Mesenchymal stem cell (in vitro differentiated cells and primary cell): ENCODE measurements around the gene LDLRAP1.

ENCODE experiments used
- DNase-seq: peaks from one replicate; pipeline ENCODE4 v3.0.0-alpha.2; 2013
- H2AFZ ChIP-seq: one replicate; pipeline ENCODE4 v1.6.1; 2013; ENCODE audit warnings: low read depth, mild to moderate bottlenecking, control low read depth, inconsistent platforms, low read length, moderate library complexity
- H2AK5ac ChIP-seq: 2 replicates; pipeline ENCODE4 v1.6.1; 2013; ENCODE audit warnings: low read length, moderate library complexity, mild to moderate bottlenecking, inconsistent platforms; ENCODE audit not compliant: severe bottlenecking
- H2BK120ac ChIP-seq: one replicate; pipeline ENCODE4 v1.6.1; 2013; ENCODE audit warnings: low read depth, mild to moderate bottlenecking, inconsistent platforms, low read length, moderate library complexity
- H2BK12ac ChIP-seq, 2 experiments: one replicate each; pipeline ENCODE4 v1.6.1; 2013; ENCODE audit warnings: inconsistent platforms in 2 of 2, low read length in 2 of 2, mild to moderate bottlenecking in 2 of 2, moderate library complexity in 2 of 2, control low read depth in 1 of 2
- H2BK15ac ChIP-seq: one replicate; pipeline ENCODE4 v1.6.1; 2013; ENCODE audit warnings: mild to moderate bottlenecking, low read depth, inconsistent platforms; ENCODE audit not compliant: poor library complexity, severe bottlenecking
- H2BK5ac ChIP-seq: 2 replicates; pipeline ENCODE4 v1.6.1; 2013; ENCODE audit warnings: low read depth, mild to moderate bottlenecking, low read length, control low read depth, inconsistent platforms; ENCODE audit not compliant: poor library complexity, severe bottlenecking
- H3K14ac ChIP-seq, 2 experiments: one replicate each; pipeline ENCODE4 v1.6.1; 2013; ENCODE audit warnings: inconsistent platforms in 2 of 2, low read length in 2 of 2, control low read depth in 1 of 2, mild to moderate bottlenecking in 1 of 2, moderate library complexity in 1 of 2
- H3K18ac ChIP-seq, 2 experiments: one replicate each; pipeline ENCODE4 v1.6.1; 2013; ENCODE audit warnings: inconsistent platforms in 2 of 2, low read length in 2 of 2, control low read depth in 1 of 2, low read depth in 1 of 2, mild to moderate bottlenecking in 1 of 2
- H3K23ac ChIP-seq, 2 experiments: one replicate each; pipeline ENCODE4 v1.6.1; 2013; ENCODE audit warnings: inconsistent platforms in 2 of 2, low read length in 2 of 2, mild to moderate bottlenecking in 2 of 2, moderate library complexity in 2 of 2, control low read depth in 1 of 2
- H3K27ac ChIP-seq: 2 replicates; pipeline ENCODE4 v1.5.1; 2013; ENCODE audit warnings: mild to moderate bottlenecking, moderate library complexity, low read length, control low read depth, inconsistent platforms; ENCODE audit not compliant: poor library complexity, severe bottlenecking
- H3K27me3 ChIP-seq, 2 experiments: 2 replicates each; pipeline versions ENCODE4 v1.6.1 to v1.7.0; 2013; ENCODE audit warnings: low read length in 2 of 2, mild to moderate bottlenecking in 2 of 2, moderate library complexity in 2 of 2, control low read depth in 1 of 2, inconsistent platforms in 1 of 2; ENCODE audit not compliant: control insufficient read depth in 1 of 2, insufficient read depth in 1 of 2
- H3K36me3 ChIP-seq, 2 experiments: 2 replicates each; pipeline versions ENCODE4 v1.6.1 to v1.7.0; 2013; ENCODE audit warnings: low read length in 2 of 2, control low read depth in 1 of 2, inconsistent platforms in 1 of 2, low read depth in 1 of 2, mild to moderate bottlenecking in 1 of 2; ENCODE audit not compliant: insufficient read depth in 2 of 2, control insufficient read depth in 1 of 2
- H3K4ac ChIP-seq, 2 experiments: one replicate each; pipeline ENCODE4 v1.6.1; 2013; ENCODE audit warnings: inconsistent platforms in 2 of 2, low read length in 2 of 2, mild to moderate bottlenecking in 2 of 2, moderate library complexity in 2 of 2, control low read depth in 1 of 2, low read depth in 1 of 2
- H3K4me1 ChIP-seq: 2 replicates; pipeline ENCODE4 v1.6.1; 2013; ENCODE audit warnings: low read depth, low read length, control low read depth; ENCODE audit not compliant: control insufficient read depth, insufficient read depth
- H3K4me2 ChIP-seq: 2 replicates; pipeline ENCODE4 v1.6.1; 2013; ENCODE audit warnings: low read length, mild to moderate bottlenecking, inconsistent platforms; ENCODE audit not compliant: poor library complexity, severe bottlenecking
- H3K4me3 ChIP-seq, 2 experiments: 2 replicates each; pipeline versions ENCODE4 v1.5.1 to v1.7.0; 2013; ENCODE audit warnings: low read length in 2 of 2, mild to moderate bottlenecking in 2 of 2, control low read depth in 1 of 2, low read depth in 1 of 2; ENCODE audit not compliant: insufficient read depth in 1 of 2
- H3K79me1 ChIP-seq: replicated peaks from 2 replicates; pipeline ENCODE4 v1.6.1; 2013; ENCODE audit warnings: mild to moderate bottlenecking, control low read depth, low read length, inconsistent platforms; ENCODE audit not compliant: poor library complexity, severe bottlenecking
- H3K9ac ChIP-seq: 2 replicates; pipeline ENCODE4 v1.7.0; 2013; ENCODE audit warnings: mild to moderate bottlenecking, low read length, moderate library complexity
- H3K9me3 ChIP-seq: 2 replicates; pipeline ENCODE4 v1.7.0; 2013; ENCODE audit warnings: mild to moderate bottlenecking, low read length; ENCODE audit not compliant: control insufficient read depth
- H4K8ac ChIP-seq: one replicate; pipeline ENCODE4 v1.6.1; 2013; ENCODE audit warnings: inconsistent platforms, mild to moderate bottlenecking, low read length, moderate library complexity
- H4K91ac ChIP-seq: one replicate; pipeline ENCODE4 v1.6.1; 2013; ENCODE audit warnings: mild to moderate bottlenecking, low read length, inconsistent platforms
- WGBS: methylation state at CpG from one replicate; pipeline ENCODE4 v1.1.7; 2013; ENCODE audit warnings: mixed read lengths; 5-methylcytosine and 5-hydroxymethylcytosine counted together

Gene LDLRAP1

DNA sequence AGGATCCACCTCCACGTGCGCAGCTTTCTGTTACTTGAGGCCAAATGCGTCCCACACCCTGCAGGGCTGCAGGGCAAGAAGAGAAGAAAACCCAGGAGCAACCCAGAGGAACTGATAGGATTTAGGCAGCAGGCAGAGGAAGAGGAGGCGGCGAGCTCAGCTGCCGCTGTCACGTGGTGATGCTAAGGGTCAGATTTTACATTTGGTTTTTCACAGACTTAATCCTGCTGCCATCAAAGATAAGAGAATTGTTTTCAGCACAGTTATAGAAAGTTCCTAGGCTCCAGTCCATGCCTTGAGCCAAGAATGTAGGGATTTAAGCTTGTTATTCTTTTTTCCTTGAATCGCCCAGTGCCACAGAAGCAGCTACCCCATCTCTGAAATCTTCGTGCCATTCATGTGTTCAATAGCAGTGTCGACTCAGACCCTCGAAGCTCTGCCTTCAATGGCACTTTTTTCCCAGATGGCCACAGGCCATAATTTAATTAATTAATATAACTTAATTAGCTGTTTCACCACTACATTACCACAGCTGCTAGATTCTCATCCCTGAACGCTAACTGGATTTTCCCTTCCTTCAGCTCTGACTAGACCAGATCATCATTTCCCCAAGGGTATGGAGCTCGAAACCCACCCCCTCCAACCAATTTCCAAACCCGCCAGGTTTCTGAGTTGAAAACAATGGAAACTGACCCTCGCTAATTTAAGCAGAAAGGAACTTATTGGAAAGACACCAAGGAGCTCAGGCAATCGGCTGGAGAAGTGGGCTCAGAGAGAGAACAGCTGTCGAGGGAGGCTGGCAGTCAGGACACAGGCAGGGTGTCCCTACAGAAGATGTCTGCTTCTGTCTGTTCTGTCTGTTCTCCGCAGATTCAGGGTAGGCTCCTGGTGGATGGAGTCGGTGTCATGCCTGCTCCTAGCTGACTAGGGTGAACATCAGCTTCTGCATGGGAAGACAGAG is 36.2 kb downstream of the LDLRAP1 start:
- WGBS, result 90% methylated on average over 19 of the region's 19 CpGs
- H3K27ac ChIP-seq, result no peak overlapping the region
- no peak overlapping the region for H2BK5ac ChIP-seq
- no peak overlapping the region for H2AK5ac ChIP-seq
- H3K4ac ChIP-seq, result no peak overlapping the region
- H3K79me1 ChIP-seq, result no peaks in the 10 kb centered on the region
- H3K9me3 ChIP-seq, result peaks cover 5% of the 10 kb centered on the region
- H2BK15ac ChIP-seq, result no peak overlapping the region
- peaks cover 11 to 20% of the 10 kb centered on the region in 2 experiments for H3K27me3 ChIP-seq
- H3K36me3 ChIP-seq, result no peaks in the 10 kb centered on the region
- DNase-seq, result no peak
- H3K14ac ChIP-seq, result no peak overlapping the region
- no peak overlapping the region for H3K9ac ChIP-seq
- H3K23ac ChIP-seq, result no peak overlapping the region
- H2BK120ac ChIP-seq, result no peak overlapping the region
- H3K4me1 ChIP-seq, result peaks cover 2% of the 10 kb centered on the region
- H4K8ac ChIP-seq, result no peak overlapping the region
- H4K91ac ChIP-seq, result no peak overlapping the region
- H2AFZ ChIP-seq, result no peak overlapping the region
- no peak overlapping the region for H3K4me3 ChIP-seq
- no peak overlapping the region for H2BK12ac ChIP-seq
- no peak overlapping the region for H3K4me2 ChIP-seq
- H3K18ac ChIP-seq, result no peak overlapping the region

DNA sequence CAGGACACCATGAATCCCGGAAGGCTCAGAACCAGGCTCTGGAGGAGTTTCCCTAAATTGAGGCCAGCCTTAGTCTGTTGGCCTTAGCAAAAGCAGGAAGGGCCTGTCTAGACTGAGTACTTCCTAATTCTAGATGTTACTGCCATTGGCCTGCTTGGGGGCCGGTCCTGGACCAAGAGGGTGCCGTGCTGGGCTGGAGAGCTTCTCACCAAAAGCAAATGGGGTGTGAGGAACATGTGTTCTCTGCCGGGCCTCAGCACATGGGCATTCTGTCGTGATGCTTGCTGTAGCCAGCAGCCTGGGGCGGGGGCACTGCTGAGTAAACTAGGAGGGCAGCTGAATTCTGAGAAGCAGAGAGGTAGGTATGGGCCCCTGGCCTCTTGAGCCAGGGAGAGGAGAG is 37.5 kb downstream of the LDLRAP1 start:
- Histone ChIP-seq H3K18ac (no peak overlapping the region), H3K4me1 (peaks cover 2% of the 10 kb centered on the region), H4K91ac (no peak overlapping the region), H3K9ac (no peak overlapping the region), H2BK15ac (no peak overlapping the region), H2AFZ (no peak overlapping the region), H3K36me3 (no peaks in the 10 kb centered on the region), H2BK12ac (no peak overlapping the region), H2BK5ac (no peak overlapping the region), H2AK5ac (no peak overlapping the region), H3K27ac (no peak overlapping the region), H2BK120ac (no peak overlapping the region), H3K79me1 (no peaks in the 10 kb centered on the region), H4K8ac (no peak overlapping the region), H3K4ac (no peak overlapping the region), H3K14ac (no peak overlapping the region), H3K4me3 (no peak overlapping the region), H3K9me3 (peaks cover 5% of the 10 kb centered on the region), H3K4me2 (no peak overlapping the region), H3K23ac (no peak overlapping the region), H3K27me3 (peaks cover 11 to 20% of the 10 kb centered on the region in 2 experiments)
- WGBS, result 65% methylated on average over 6 of the region's 6 CpGs
- no peak for DNase-seq

DNA sequence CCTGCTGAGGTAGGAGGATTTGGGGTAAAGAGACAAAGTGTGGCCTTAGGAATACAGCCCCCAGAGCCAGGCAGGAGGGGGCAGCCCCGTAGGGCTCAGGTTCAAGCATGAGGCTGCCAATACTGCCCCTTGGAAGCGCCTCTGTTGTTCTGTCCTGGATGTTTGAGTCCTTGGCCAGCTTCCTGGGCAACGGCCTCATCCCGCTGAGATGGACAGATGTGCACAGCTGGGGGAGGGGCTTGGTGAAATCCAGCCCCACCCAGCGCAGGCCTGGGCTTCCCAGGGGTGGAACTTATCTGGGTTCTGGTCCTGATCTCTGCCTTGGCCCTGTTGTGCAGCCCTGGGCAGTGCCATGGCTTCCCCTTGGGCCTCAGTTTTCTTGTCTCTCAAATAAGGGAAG is 38.4 kb downstream of the LDLRAP1 start:
- H2BK15ac ChIP-seq, result no peak overlapping the region
- peaks cover 5% of the 10 kb centered on the region for H3K9me3 ChIP-seq
- no peak overlapping the region for H3K14ac ChIP-seq
- H3K23ac ChIP-seq, result no peak overlapping the region
- H2BK5ac ChIP-seq, result no peak overlapping the region
- no peak overlapping the region for H3K4me3 ChIP-seq
- no peak overlapping the region for H2AK5ac ChIP-seq
- H3K4me2 ChIP-seq, result no peak overlapping the region
- no peak overlapping the region for H4K91ac ChIP-seq
- 84% methylated on average over 5 of the region's 5 CpGs for WGBS
- H2AFZ ChIP-seq, result no peak overlapping the region
- H3K4me1 ChIP-seq, result peaks cover 4% of the 10 kb centered on the region
- H3K4ac ChIP-seq, result no peak overlapping the region
- no peak overlapping the region for H3K18ac ChIP-seq
- H2BK12ac ChIP-seq, result no peak overlapping the region
- H3K9ac ChIP-seq, result no peak overlapping the region
- peaks cover 11 to 20% of the 10 kb centered on the region in 2 experiments for H3K27me3 ChIP-seq
- no peak overlapping the region for H4K8ac ChIP-seq
- H2BK120ac ChIP-seq, result no peak overlapping the region
- H3K27ac ChIP-seq, result no peak overlapping the region
- peaks cover 0 to 3% of the 10 kb centered on the region in 2 experiments for H3K36me3 ChIP-seq
- no peak for DNase-seq
- H3K79me1 ChIP-seq, result no peaks in the 10 kb centered on the region

- H2BK12ac ChIP-seq, result no peak overlapping the region
- H2BK15ac ChIP-seq, result no peak overlapping the region
- DNase-seq, result no peak
- no peak overlapping the region for H3K4me3 ChIP-seq
- no peak overlapping the region for H3K18ac ChIP-seq
- no peak overlapping the region for H2AK5ac ChIP-seq
- H3K9ac ChIP-seq, result no peak overlapping the region
- no peak overlapping the region for H3K14ac ChIP-seq
- no peak overlapping the region for H3K27ac ChIP-seq
- H3K36me3 ChIP-seq, result peaks cover 0 to 3% of the 10 kb centered on the region in 2 experiments
- no peak overlapping the region for H2AFZ ChIP-seq
- no peak overlapping the region for H3K23ac ChIP-seq
- no peak overlapping the region for H2BK120ac ChIP-seq
- no peak overlapping the region for H4K91ac ChIP-seq
- no peak overlapping the region for H2BK5ac ChIP-seq
- 86% methylated on average over 10 of the region's 14 CpGs for WGBS
- H3K9me3 ChIP-seq, result peaks cover 5% of the 10 kb centered on the region
- H3K4me1 ChIP-seq, result peaks cover 2% of the 10 kb centered on the region
- no peak overlapping the region for H3K4ac ChIP-seq
- H3K27me3 ChIP-seq, result peaks cover 6 to 11% of the 10 kb centered on the region in 2 experiments
- H4K8ac ChIP-seq, result no peak overlapping the region
- H3K4me2 ChIP-seq, result no peak overlapping the region
- H3K79me1 ChIP-seq, result no peaks in the 10 kb centered on the region
Observed at GRCh38 chr1:25583519-25584370, 40.3 kb downstream of the LDLRAP1 start.
